ENCODE results near the gene MYEF2. TPM values are rescaled to one million over a fixed set of nuclear protein-coding genes. Genes with fewer than 3 reads are reported as not detected.

Gene MYEF2
- polyA plus RNA-seq, 1 donor from 2014 or later = 6.2 TPM

- H3K9me3 Mint-ChIP-seq = peaks cover 0 to 2% (median 0%) of the 10 kb centered on the region in 3 donors
- no peaks in the 10 kb centered on the region for H3K4me1 Mint-ChIP-seq
- peaks cover 2% of the 10 kb centered on the region for H3K27me3 Mint-ChIP-seq
- H3K36me3 Mint-ChIP-seq = no peaks in the 10 kb centered on the region
- no peak overlapping the region for H3K27ac Mint-ChIP-seq
- H3K4me3 Mint-ChIP-seq = no peak overlapping the region
Measured at GRCh38 chr15:48119277-48119676, 58.8 kb downstream of the MYEF2 start.

- no peaks in the 10 kb centered on the region for H3K36me3 Mint-ChIP-seq
- peaks cover 0 to 4% (median 0%) of the 10 kb centered on the region in 3 donors for H3K9me3 Mint-ChIP-seq
- H3K4me1 Mint-ChIP-seq = no peaks in the 10 kb centered on the region
- H3K27ac Mint-ChIP-seq = no peak overlapping the region
- H3K27me3 Mint-ChIP-seq = peaks cover 2% of the 10 kb centered on the region
- no peak overlapping the region for H3K4me3 Mint-ChIP-seq
Measured at GRCh38 chr15:48112242-48112641, 65.9 kb downstream of the MYEF2 start.

GRCh38 chr15:48109856-48110531, 68.1 kb downstream of the MYEF2 start:
- H3K27ac Mint-ChIP-seq = no peak overlapping the region
- no peaks in the 10 kb centered on the region for H3K27me3 Mint-ChIP-seq
- no peaks in the 10 kb centered on the region for H3K36me3 Mint-ChIP-seq
- peaks cover 0 to 4% (median 0%) of the 10 kb centered on the region in 3 donors for H3K9me3 Mint-ChIP-seq
- H3K4me1 Mint-ChIP-seq = no peaks in the 10 kb centered on the region
- no peak overlapping the region for H3K4me3 Mint-ChIP-seq

GRCh38 chr15:48109212-48109611, 68.9 kb downstream of the MYEF2 start:
- Mint-ChIP-seq H3K36me3 (no peaks in the 10 kb centered on the region), H3K27me3 (no peaks in the 10 kb centered on the region), H3K4me1 (no peaks in the 10 kb centered on the region), H3K27ac (no peak overlapping the region), H3K4me3 (no peak overlapping the region), H3K9me3 (peaks cover 0 to 2% (median 0%) of the 10 kb centered on the region in 3 donors)

- Mint-ChIP-seq H3K4me3 (no peak overlapping the region), H3K4me1 (no peaks in the 10 kb centered on the region), H3K36me3 (no peaks in the 10 kb centered on the region), H3K27me3 (peaks cover 5% of the 10 kb centered on the region), H3K27ac (no peak overlapping the region), H3K9me3 (peaks cover 0 to 2% (median 0%) of the 10 kb centered on the region in 3 donors)
Measured at GRCh38 chr15:48105936-48106335, 72.2 kb downstream of the MYEF2 start.

- Mint-ChIP-seq H3K27ac (no peak overlapping the region), H3K4me3 (no peak overlapping the region), H3K27me3 (peaks cover 9% of the 10 kb centered on the region), H3K9me3 (peaks cover 0 to 2% (median 0%) of the 10 kb centered on the region in 3 donors), H3K36me3 (no peaks in the 10 kb centered on the region), H3K4me1 (no peaks in the 10 kb centered on the region)
Measured at GRCh38 chr15:48103647-48104046, 74.4 kb downstream of the MYEF2 start.

GRCh38 chr15:48102167-48102566, 75.9 kb downstream of the MYEF2 start:
- no peaks in the 10 kb centered on the region for H3K36me3 Mint-ChIP-seq
- H3K4me3 Mint-ChIP-seq = no peak overlapping the region
- H3K27me3 Mint-ChIP-seq = peaks cover 9% of the 10 kb centered on the region
- no peaks in the 10 kb centered on the region for H3K9me3 Mint-ChIP-seq
- H3K27ac Mint-ChIP-seq = no peak overlapping the region
- no peaks in the 10 kb centered on the region for H3K4me1 Mint-ChIP-seq

- Mint-ChIP-seq H3K4me3 (no peak overlapping the region), H3K9me3 (peaks cover 0 to 1% (median 0%) of the 10 kb centered on the region in 3 donors), H3K36me3 (no peaks in the 10 kb centered on the region), H3K27ac (no peak overlapping the region), H3K27me3 (peaks cover 9% of the 10 kb centered on the region), H3K4me1 (no peaks in the 10 kb centered on the region)
Measured at GRCh38 chr15:48101376-48101961, 76.6 kb downstream of the MYEF2 start.

GRCh38 chr15:48097264-48097663, 80.8 kb downstream of the MYEF2 start:
- no peak overlapping the region for H3K27ac Mint-ChIP-seq
- H3K27me3 Mint-ChIP-seq = peaks cover 5% of the 10 kb centered on the region
- peaks cover 0 to 3% (median 0%) of the 10 kb centered on the region in 3 donors for H3K9me3 Mint-ChIP-seq
- no peaks in the 10 kb centered on the region for H3K36me3 Mint-ChIP-seq
- no peak overlapping the region for H3K4me3 Mint-ChIP-seq
- no peaks in the 10 kb centered on the region for H3K4me1 Mint-ChIP-seq

GRCh38 chr15:48096813-48097212, 81.3 kb downstream of the MYEF2 start:
- Mint-ChIP-seq H3K36me3 (no peaks in the 10 kb centered on the region), H3K4me1 (no peaks in the 10 kb centered on the region), H3K4me3 (no peak overlapping the region), H3K27me3 (peaks cover 5% of the 10 kb centered on the region), H3K27ac (no peak overlapping the region), H3K9me3 (peaks cover 0 to 3% (median 0%) of the 10 kb centered on the region in 3 donors)

GRCh38 chr15:48096355-48096786, 81.7 kb downstream of the MYEF2 start:
- no peaks in the 10 kb centered on the region for H3K4me1 Mint-ChIP-seq
- no peak overlapping the region for H3K4me3 Mint-ChIP-seq
- no peaks in the 10 kb centered on the region for H3K36me3 Mint-ChIP-seq
- peaks cover 0 to 3% (median 0%) of the 10 kb centered on the region in 3 donors for H3K9me3 Mint-ChIP-seq
- H3K27me3 Mint-ChIP-seq = peaks cover 5% of the 10 kb centered on the region
- H3K27ac Mint-ChIP-seq = no peak overlapping the region

GRCh38 chr15:48091522-48091921, 86.6 kb downstream of the MYEF2 start:
- H3K4me1 Mint-ChIP-seq = no peaks in the 10 kb centered on the region
- H3K4me3 Mint-ChIP-seq = no peak overlapping the region
- H3K36me3 Mint-ChIP-seq = no peaks in the 10 kb centered on the region
- no peak overlapping the region for H3K27ac Mint-ChIP-seq
- peaks cover 0 to 2% (median 0%) of the 10 kb centered on the region in 3 donors for H3K9me3 Mint-ChIP-seq
- peaks cover 3% of the 10 kb centered on the region for H3K27me3 Mint-ChIP-seq

GRCh38 chr15:48090666-48091065, 87.4 kb downstream of the MYEF2 start:
- no peak overlapping the region for H3K27ac Mint-ChIP-seq
- H3K27me3 Mint-ChIP-seq = peaks cover 3% of the 10 kb centered on the region
- no peaks in the 10 kb centered on the region for H3K4me1 Mint-ChIP-seq
- H3K9me3 Mint-ChIP-seq = no peaks in the 10 kb centered on the region
- H3K4me3 Mint-ChIP-seq = no peak overlapping the region
- no peaks in the 10 kb centered on the region for H3K36me3 Mint-ChIP-seq

GRCh38 chr15:48090115-48090514, 88.0 kb downstream of the MYEF2 start:
- peaks cover 3% of the 10 kb centered on the region for H3K27me3 Mint-ChIP-seq
- no peak overlapping the region for H3K4me3 Mint-ChIP-seq
- no peaks in the 10 kb centered on the region for H3K36me3 Mint-ChIP-seq
- no peak overlapping the region for H3K27ac Mint-ChIP-seq
- H3K9me3 Mint-ChIP-seq = no peaks in the 10 kb centered on the region
- H3K4me1 Mint-ChIP-seq = no peaks in the 10 kb centered on the region

GRCh38 chr15:48089702-48090101, 88.4 kb downstream of the MYEF2 start:
- no peaks in the 10 kb centered on the region for H3K4me1 Mint-ChIP-seq
- H3K9me3 Mint-ChIP-seq = no peaks in the 10 kb centered on the region
- H3K27me3 Mint-ChIP-seq = peaks cover 3% of the 10 kb centered on the region
- no peak overlapping the region for H3K27ac Mint-ChIP-seq
- no peak overlapping the region for H3K4me3 Mint-ChIP-seq
- no peaks in the 10 kb centered on the region for H3K36me3 Mint-ChIP-seq

GRCh38 chr15:48087844-48088243, 90.3 kb downstream of the MYEF2 start:
- no peaks in the 10 kb centered on the region for H3K36me3 Mint-ChIP-seq
- peaks cover 1% of the 10 kb centered on the region for H3K27me3 Mint-ChIP-seq
- H3K27ac Mint-ChIP-seq = no peak overlapping the region
- no peaks in the 10 kb centered on the region for H3K9me3 Mint-ChIP-seq
- no peak overlapping the region for H3K4me3 Mint-ChIP-seq
- H3K4me1 Mint-ChIP-seq = no peaks in the 10 kb centered on the region
